ENCODE data around the gene SEMA5A. TPM values are rescaled to one million over a fixed set of nuclear protein-coding genes. Genes with fewer than 3 reads are reported as not detected.

SEMA5A gene
- polyA plus RNA-seq, 1 donor from 2014 or later, result 3.2 TPM

DNA sequence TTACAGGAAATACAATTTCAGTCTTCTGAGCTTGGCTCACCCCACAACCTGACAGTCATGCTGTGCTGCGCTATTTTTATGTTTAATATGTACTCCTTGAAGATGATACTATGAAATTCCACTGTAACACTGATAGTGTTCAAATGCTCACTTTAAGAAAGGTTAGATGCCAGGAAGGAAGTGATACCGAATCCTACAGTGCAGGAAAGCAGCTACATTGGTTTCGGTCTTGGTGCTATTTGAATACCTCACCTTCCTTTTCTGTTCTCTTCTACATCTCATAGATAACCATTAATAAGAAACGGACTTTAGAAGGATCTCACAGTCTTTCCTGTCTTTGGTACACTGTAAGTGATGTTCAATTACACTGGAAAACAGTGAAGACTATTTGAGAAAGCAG lies 117.6 kb downstream of the SEMA5A start:
- peaks cover 3% of the 10 kb centered on the region for H3F3A ChIP-seq (ENCODE audit: insufficient read depth, low read length, poor library complexity, severe bottlenecking)
- H3K79me2 ChIP-seq (replicated peaks; ENCODE audit: insufficient read depth, low read length), result no peaks in the 10 kb centered on the region
- peak; percentile 14 for TF ChIP-seq POLR2AphosphoS5 (IDR thresholded peaks at IDR 0.05)
- TF ChIP-seq TAF1 (IDR thresholded peaks at IDR 0.05; ENCODE audit: low read depth), result no peak
- H3K9me3 ChIP-seq (ENCODE audit: low read length), result no peaks in the 10 kb centered on the region
- no peak overlapping the region for H3K4me2 ChIP-seq (ENCODE audit: low read length)
- no peak overlapping the region for H3K4me3 ChIP-seq (ENCODE audit: low read length)
- H3K9me2 ChIP-seq (ENCODE audit: insufficient read depth, low read length), result no peaks in the 10 kb centered on the region
- H3K27me3 ChIP-seq (ENCODE audit: insufficient read depth, low read depth, low read length), result no peaks in the 10 kb centered on the region
- H3K9ac ChIP-seq (ENCODE audit: low read length), result no peak overlapping the region
- no peak overlapping the region for H2AFZ ChIP-seq (ENCODE audit: low read depth, low read length)
- no peaks in the 10 kb centered on the region for H3K36me3 ChIP-seq (ENCODE audit: insufficient read depth, low read length)
- H4K20me1 ChIP-seq (ENCODE audit: insufficient read depth), result no peaks in the 10 kb centered on the region
- no peak overlapping the region for H3K27ac ChIP-seq (ENCODE audit: low read length)

DNA sequence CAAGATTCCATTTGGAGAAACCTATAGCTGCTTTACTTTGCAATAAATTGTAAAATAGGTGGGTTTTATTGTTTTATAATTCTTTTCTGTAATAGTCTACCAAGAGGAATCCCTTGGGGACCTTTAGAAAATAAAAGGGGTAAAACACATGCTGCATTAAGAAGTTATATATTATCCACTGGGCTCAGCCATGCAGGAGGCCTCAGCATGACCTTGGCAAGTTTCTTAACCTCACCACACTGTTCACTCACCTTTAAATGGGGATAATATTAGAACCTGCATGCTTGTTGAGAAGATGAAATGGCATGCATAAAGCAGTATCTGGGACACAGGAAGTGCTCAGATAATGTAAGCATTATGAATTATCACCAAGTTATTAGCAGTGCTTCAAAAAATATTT lies 120.2 kb downstream of the SEMA5A start:
- H3K9me3 ChIP-seq (ENCODE audit: low read length), result no peaks in the 10 kb centered on the region
- H3K79me2 ChIP-seq (replicated peaks; ENCODE audit: insufficient read depth, low read length), result no peaks in the 10 kb centered on the region
- no peak overlapping the region for H3K4me2 ChIP-seq (ENCODE audit: low read length)
- no peaks in the 10 kb centered on the region for H3K9me2 ChIP-seq (ENCODE audit: insufficient read depth, low read length)
- H3K9ac ChIP-seq (ENCODE audit: low read length), result no peak overlapping the region
- H3K27ac ChIP-seq (ENCODE audit: low read length), result no peak overlapping the region
- TF ChIP-seq, protein P1, sequence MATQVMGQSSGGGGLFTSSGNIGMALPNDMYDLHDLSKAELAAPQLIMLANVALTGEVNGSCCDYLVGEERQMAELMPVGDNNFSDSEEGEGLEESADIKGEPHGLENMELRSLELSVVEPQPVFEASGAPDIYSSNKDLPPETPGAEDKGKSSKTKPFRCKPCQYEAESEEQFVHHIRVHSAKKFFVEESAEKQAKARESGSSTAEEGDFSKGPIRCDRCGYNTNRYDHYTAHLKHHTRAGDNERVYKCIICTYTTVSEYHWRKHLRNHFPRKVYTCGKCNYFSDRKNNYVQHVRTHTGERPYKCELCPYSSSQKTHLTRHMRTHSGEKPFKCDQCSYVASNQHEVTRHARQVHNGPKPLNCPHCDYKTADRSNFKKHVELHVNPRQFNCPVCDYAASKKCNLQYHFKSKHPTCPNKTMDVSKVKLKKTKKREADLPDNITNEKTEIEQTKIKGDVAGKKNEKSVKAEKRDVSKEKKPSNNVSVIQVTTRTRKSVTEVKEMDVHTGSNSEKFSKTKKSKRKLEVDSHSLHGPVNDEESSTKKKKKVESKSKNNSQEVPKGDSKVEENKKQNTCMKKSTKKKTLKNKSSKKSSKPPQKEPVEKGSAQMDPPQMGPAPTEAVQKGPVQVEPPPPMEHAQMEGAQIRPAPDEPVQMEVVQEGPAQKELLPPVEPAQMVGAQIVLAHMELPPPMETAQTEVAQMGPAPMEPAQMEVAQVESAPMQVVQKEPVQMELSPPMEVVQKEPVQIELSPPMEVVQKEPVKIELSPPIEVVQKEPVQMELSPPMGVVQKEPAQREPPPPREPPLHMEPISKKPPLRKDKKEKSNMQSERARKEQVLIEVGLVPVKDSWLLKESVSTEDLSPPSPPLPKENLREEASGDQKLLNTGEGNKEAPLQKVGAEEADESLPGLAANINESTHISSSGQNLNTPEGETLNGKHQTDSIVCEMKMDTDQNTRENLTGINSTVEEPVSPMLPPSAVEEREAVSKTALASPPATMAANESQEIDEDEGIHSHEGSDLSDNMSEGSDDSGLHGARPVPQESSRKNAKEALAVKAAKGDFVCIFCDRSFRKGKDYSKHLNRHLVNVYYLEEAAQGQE (IDR thresholded peaks at IDR 0.05; ENCODE audit: borderline replicate concordance), result no peak
- no peak for TF ChIP-seq POLR2AphosphoS5 (IDR thresholded peaks at IDR 0.05)
- TF ChIP-seq, protein P2, sequence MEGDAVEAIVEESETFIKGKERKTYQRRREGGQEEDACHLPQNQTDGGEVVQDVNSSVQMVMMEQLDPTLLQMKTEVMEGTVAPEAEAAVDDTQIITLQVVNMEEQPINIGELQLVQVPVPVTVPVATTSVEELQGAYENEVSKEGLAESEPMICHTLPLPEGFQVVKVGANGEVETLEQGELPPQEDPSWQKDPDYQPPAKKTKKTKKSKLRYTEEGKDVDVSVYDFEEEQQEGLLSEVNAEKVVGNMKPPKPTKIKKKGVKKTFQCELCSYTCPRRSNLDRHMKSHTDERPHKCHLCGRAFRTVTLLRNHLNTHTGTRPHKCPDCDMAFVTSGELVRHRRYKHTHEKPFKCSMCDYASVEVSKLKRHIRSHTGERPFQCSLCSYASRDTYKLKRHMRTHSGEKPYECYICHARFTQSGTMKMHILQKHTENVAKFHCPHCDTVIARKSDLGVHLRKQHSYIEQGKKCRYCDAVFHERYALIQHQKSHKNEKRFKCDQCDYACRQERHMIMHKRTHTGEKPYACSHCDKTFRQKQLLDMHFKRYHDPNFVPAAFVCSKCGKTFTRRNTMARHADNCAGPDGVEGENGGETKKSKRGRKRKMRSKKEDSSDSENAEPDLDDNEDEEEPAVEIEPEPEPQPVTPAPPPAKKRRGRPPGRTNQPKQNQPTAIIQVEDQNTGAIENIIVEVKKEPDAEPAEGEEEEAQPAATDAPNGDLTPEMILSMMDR (IDR thresholded peaks at IDR 0.05; ENCODE audit: poor library complexity, severe bottlenecking), result no peak
- no peaks in the 10 kb centered on the region for H3K36me3 ChIP-seq (ENCODE audit: insufficient read depth, low read length)
- H4K20me1 ChIP-seq (ENCODE audit: insufficient read depth), result no peaks in the 10 kb centered on the region
- no peak overlapping the region for H2AFZ ChIP-seq (ENCODE audit: low read depth, low read length)
- H3K27me3 ChIP-seq (ENCODE audit: insufficient read depth, low read depth, low read length), result no peaks in the 10 kb centered on the region
- no peak overlapping the region for H3K4me3 ChIP-seq (ENCODE audit: low read length)
- H3F3A ChIP-seq (ENCODE audit: insufficient read depth, low read length, poor library complexity, severe bottlenecking), result no peaks in the 10 kb centered on the region

DNA sequence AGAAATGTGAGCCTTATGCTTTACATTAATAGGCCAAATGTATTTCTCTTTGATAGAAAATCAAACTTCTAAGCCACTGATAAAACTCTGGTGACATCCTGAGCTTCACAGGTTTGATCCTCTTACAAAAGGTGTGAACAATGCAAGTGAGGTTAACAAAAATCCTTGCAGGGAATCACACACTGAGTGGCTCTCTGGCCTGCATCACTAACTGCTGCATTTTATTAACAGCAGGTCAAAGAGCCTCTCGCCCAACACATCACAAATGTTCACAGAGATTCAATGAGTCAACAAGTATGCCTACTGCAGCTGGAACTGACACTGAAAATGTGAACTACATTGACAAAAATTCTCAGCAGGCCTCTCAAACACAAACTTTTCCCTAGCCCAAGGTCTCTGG lies 122.3 kb downstream of the SEMA5A start:
- Histone ChIP-seq H3K9me3 (ENCODE audit: low read length) (no peaks in the 10 kb centered on the region), H3K79me2 (replicated peaks; ENCODE audit: insufficient read depth, low read length) (no peaks in the 10 kb centered on the region), H3K4me3 (ENCODE audit: low read length) (no peak overlapping the region), H3K4me2 (ENCODE audit: low read length) (no peak overlapping the region), H3F3A (ENCODE audit: insufficient read depth, low read length, poor library complexity, severe bottlenecking) (no peaks in the 10 kb centered on the region), H3K36me3 (ENCODE audit: insufficient read depth, low read length) (no peaks in the 10 kb centered on the region), H3K27ac (ENCODE audit: low read length) (no peak overlapping the region), H3K27me3 (ENCODE audit: insufficient read depth, low read depth, low read length) (no peaks in the 10 kb centered on the region), H3K9me2 (ENCODE audit: insufficient read depth, low read length) (no peaks in the 10 kb centered on the region), H4K20me1 (ENCODE audit: insufficient read depth) (no peaks in the 10 kb centered on the region), H3K9ac (ENCODE audit: low read length) (no peak overlapping the region), H2AFZ (ENCODE audit: low read depth, low read length) (no peak overlapping the region)
- TF ChIP-seq RAD21 (conservative IDR thresholded peaks at IDR 0.05) (no peak), EZH2 (IDR thresholded peaks at IDR 0.05; ENCODE audit: borderline replicate concordance, insufficient read depth, low read length, poor library complexity, severe bottlenecking) (no peak), SMC3 (conservative IDR thresholded peaks at IDR 0.05; ENCODE audit: poor library complexity) (no peak), POLR2AphosphoS5 (IDR thresholded peaks at IDR 0.05) (no peak), EP300 (conservative IDR thresholded peaks at IDR 0.05; ENCODE audit: poor library complexity, severe bottlenecking) (no peak), TAF1 (IDR thresholded peaks at IDR 0.05; ENCODE audit: low read depth) (no peak), MXI1 (conservative IDR thresholded peaks at IDR 0.05; ENCODE audit: poor library complexity, severe bottlenecking) (no peak)
- TF ChIP-seq, protein P2 (IDR thresholded peaks at IDR 0.05; ENCODE audit: poor library complexity, severe bottlenecking), result no peak
- TF ChIP-seq, protein P1 (IDR thresholded peaks at IDR 0.05; ENCODE audit: borderline replicate concordance), result no peak
